ENCODE measurements around the gene PLCH1. TPM values are rescaled to one million over a fixed set of nuclear protein-coding genes. Genes with fewer than 3 reads are reported as not detected.

Gene PLCH1
- total and polyA plus RNA-seq, 12 donors = under 0.01 to 0.28 (median 0.10) TPM; not detected in 2

GRCh38 chr3:155658006-155658405, 86.9 kb downstream of the PLCH1 start:
- H3K27me3 ChIP-seq = no peaks in the 10 kb centered on the region
- no peak for DNase-seq
- no peaks in the 10 kb centered on the region for H3K36me3 ChIP-seq (replicated peaks in 1 of 2)
- no peak overlapping the region for H3K4me3 ChIP-seq
- no peak for TF ChIP-seq POLR2A (IDR thresholded peaks at IDR 0.05)
- no peak for TF ChIP-seq CTCF (IDR thresholded peaks at IDR 0.05)
- H3K4me1 ChIP-seq (replicated peaks in 1 of 2) = no peaks in the 10 kb centered on the region
- 77 to 93% (median 85%) methylated on average over 5 of the region's 5 CpGs for WGBS, 4 donors
- no peaks in the 10 kb centered on the region for H3K9me3 ChIP-seq (replicated peaks in 1 of 3)
- no peak overlapping the region for H3K27ac ChIP-seq
- intact Hi-C loops (cut with DNase I) = no loop called here

GRCh38 chr3:155657161-155657560, 87.7 kb downstream of the PLCH1 start:
- no peak for DNase-seq
- intact Hi-C loops (cut with DNase I) = no loop called here
- WGBS, 4 donors = 65 to 81% (median 71%) methylated on average over 4 of the region's 4 CpGs
- TF ChIP-seq CTCF (IDR thresholded peaks at IDR 0.05) (no peak), POLR2A (IDR thresholded peaks at IDR 0.05) (no peak)
- H3K27me3 ChIP-seq = no peaks in the 10 kb centered on the region
- H3K27ac ChIP-seq = no peak overlapping the region
- no peak overlapping the region for H3K4me3 ChIP-seq
- H3K36me3 ChIP-seq (replicated peaks in 1 of 2) = no peaks in the 10 kb centered on the region
- no peaks in the 10 kb centered on the region for H3K9me3 ChIP-seq (replicated peaks in 1 of 3)
- H3K4me1 ChIP-seq (replicated peaks in 1 of 2) = no peaks in the 10 kb centered on the region

GRCh38 chr3:155656466-155656865, 88.4 kb downstream of the PLCH1 start:
- no peak for DNase-seq
- no peaks in the 10 kb centered on the region for H3K27me3 ChIP-seq
- TF ChIP-seq POLR2A (IDR thresholded peaks at IDR 0.05) (no peak), CTCF (IDR thresholded peaks at IDR 0.05) (no peak)
- intact Hi-C loops (cut with DNase I) = no loop called here
- H3K36me3 ChIP-seq (replicated peaks in 1 of 2) = no peaks in the 10 kb centered on the region
- H3K4me3 ChIP-seq = no peak overlapping the region
- H3K4me1 ChIP-seq (replicated peaks in 1 of 2) = no peaks in the 10 kb centered on the region
- no peak overlapping the region for H3K27ac ChIP-seq
- H3K9me3 ChIP-seq (replicated peaks in 1 of 3) = no peaks in the 10 kb centered on the region
- 79 to 89% (median 84%) methylated on average over 1 of the region's 1 CpG for WGBS, 4 donors

GRCh38 chr3:155651489-155652218, 93.2 kb downstream of the PLCH1 start:
- no peaks in the 10 kb centered on the region for H3K27me3 ChIP-seq
- no peak overlapping the region for H3K4me3 ChIP-seq
- 42 to 65% (median 60%) methylated on average over 3 of the region's 3 CpGs for WGBS, 4 donors
- no peak for DNase-seq
- H3K4me1 ChIP-seq (replicated peaks in 1 of 2) = no peaks in the 10 kb centered on the region
- TF ChIP-seq POLR2A (IDR thresholded peaks at IDR 0.05) = no peak
- no peak for TF ChIP-seq CTCF (IDR thresholded peaks at IDR 0.05)
- no peak overlapping the region for H3K27ac ChIP-seq
- H3K36me3 ChIP-seq (replicated peaks in 1 of 2) = no peaks in the 10 kb centered on the region
- intact Hi-C loops (cut with DNase I) = no loop called here
- H3K9me3 ChIP-seq (replicated peaks in 1 of 3) = no peaks in the 10 kb centered on the region

All from adrenal gland (tissue), 12 donors.